Measurements from ENCODE around the gene ARMC6.

GRCh38 chr19:19078801-19079200, 45.4 kb downstream of the ARMC6 start:
- no peak for TF ChIP-seq POLR2A (IDR thresholded peaks at IDR 0.05)
- TF ChIP-seq, protein P1, sequence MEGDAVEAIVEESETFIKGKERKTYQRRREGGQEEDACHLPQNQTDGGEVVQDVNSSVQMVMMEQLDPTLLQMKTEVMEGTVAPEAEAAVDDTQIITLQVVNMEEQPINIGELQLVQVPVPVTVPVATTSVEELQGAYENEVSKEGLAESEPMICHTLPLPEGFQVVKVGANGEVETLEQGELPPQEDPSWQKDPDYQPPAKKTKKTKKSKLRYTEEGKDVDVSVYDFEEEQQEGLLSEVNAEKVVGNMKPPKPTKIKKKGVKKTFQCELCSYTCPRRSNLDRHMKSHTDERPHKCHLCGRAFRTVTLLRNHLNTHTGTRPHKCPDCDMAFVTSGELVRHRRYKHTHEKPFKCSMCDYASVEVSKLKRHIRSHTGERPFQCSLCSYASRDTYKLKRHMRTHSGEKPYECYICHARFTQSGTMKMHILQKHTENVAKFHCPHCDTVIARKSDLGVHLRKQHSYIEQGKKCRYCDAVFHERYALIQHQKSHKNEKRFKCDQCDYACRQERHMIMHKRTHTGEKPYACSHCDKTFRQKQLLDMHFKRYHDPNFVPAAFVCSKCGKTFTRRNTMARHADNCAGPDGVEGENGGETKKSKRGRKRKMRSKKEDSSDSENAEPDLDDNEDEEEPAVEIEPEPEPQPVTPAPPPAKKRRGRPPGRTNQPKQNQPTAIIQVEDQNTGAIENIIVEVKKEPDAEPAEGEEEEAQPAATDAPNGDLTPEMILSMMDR (IDR thresholded peaks at IDR 0.05) = no peak

All from uterus (tissue), 2 donors.